ENCODE measurements around the gene POLR1F. TPM values are rescaled to one million over a fixed set of nuclear protein-coding genes. Genes with fewer than 3 reads are reported as not detected.

The POLR1F gene
- total RNA-seq, 1 donor from 2014 or later, result 8.8 TPM

- no peaks in the 10 kb centered on the region for H3K36me3 ChIP-seq
- H3K27ac ChIP-seq, result no peak overlapping the region
- H3K27me3 ChIP-seq, result no peaks in the 10 kb centered on the region
- no peak for TF ChIP-seq CTCF (IDR thresholded peaks at IDR 0.05)
- intact Hi-C loops (cut with DNase I), result no loop called here
- H3K4me1 ChIP-seq, result no peaks in the 10 kb centered on the region
- DNase-seq (ENCODE audit: low spot score in 2 of 2), result no peak
- no peaks in the 10 kb centered on the region for H3K9me3 ChIP-seq
- no peak overlapping the region for H3K4me3 ChIP-seq
Observed at GRCh38 chr7:19675816-19676215, 33.0 kb downstream of the POLR1F start.

- no peak overlapping the region for H3K27ac ChIP-seq
- no peak overlapping the region for H3K4me3 ChIP-seq
- no peaks in the 10 kb centered on the region for H3K27me3 ChIP-seq
- intact Hi-C loops (cut with DNase I), result no loop called here
- no peaks in the 10 kb centered on the region for H3K9me3 ChIP-seq
- H3K36me3 ChIP-seq, result no peaks in the 10 kb centered on the region
- H3K4me1 ChIP-seq, result no peaks in the 10 kb centered on the region
- TF ChIP-seq CTCF (IDR thresholded peaks at IDR 0.05), result no peak
- no peak for DNase-seq (ENCODE audit: low spot score in 2 of 2)
Observed at GRCh38 chr7:19674266-19674960, 34.4 kb downstream of the POLR1F start.

- H3K27ac ChIP-seq, result no peak overlapping the region
- intact Hi-C loops (cut with DNase I), result no loop called here
- TF ChIP-seq CTCF (IDR thresholded peaks at IDR 0.05), result no peak
- DNase-seq (ENCODE audit: low spot score in 2 of 2), result no peak
- H3K27me3 ChIP-seq, result no peaks in the 10 kb centered on the region
- H3K9me3 ChIP-seq, result no peaks in the 10 kb centered on the region
- H3K4me1 ChIP-seq, result no peaks in the 10 kb centered on the region
- H3K4me3 ChIP-seq, result no peak overlapping the region
- no peaks in the 10 kb centered on the region for H3K36me3 ChIP-seq
Observed at GRCh38 chr7:19670806-19671205, 38.0 kb downstream of the POLR1F start.

- Histone ChIP-seq H3K27ac (no peak overlapping the region), H3K4me3 (no peak overlapping the region), H3K9me3 (no peaks in the 10 kb centered on the region), H3K4me1 (no peaks in the 10 kb centered on the region), H3K36me3 (no peaks in the 10 kb centered on the region), H3K27me3 (no peaks in the 10 kb centered on the region)
- TF ChIP-seq CTCF (IDR thresholded peaks at IDR 0.05), result peak in 2 of 3 experiments; percentile 50 to 54
- no peak for DNase-seq (ENCODE audit: low spot score in 2 of 2)
- intact Hi-C loops (cut with DNase I), result loop anchor here (10.0 kb wide), 2 partner anchors 1071 to 1311 kb away; no protein-coding TSS in a partner anchor
Observed at GRCh38 chr7:19665399-19666008, 43.3 kb downstream of the POLR1F start.

GRCh38 chr7:19663816-19664462, 44.9 kb downstream of the POLR1F start:
- H3K27me3 ChIP-seq, result no peaks in the 10 kb centered on the region

More at GRCh38 chr7:19663816-19664462, 44.9 kb downstream of the POLR1F start:
- no peak for DNase-seq (ENCODE audit: low spot score in 2 of 2)
- Histone ChIP-seq H3K4me3 (no peak overlapping the region), H3K36me3 (no peaks in the 10 kb centered on the region), H3K4me1 (no peaks in the 10 kb centered on the region), H3K27ac (no peak overlapping the region), H3K9me3 (no peaks in the 10 kb centered on the region)
- TF ChIP-seq CTCF (IDR thresholded peaks at IDR 0.05), result no peak
- intact Hi-C loops (cut with DNase I), result loop anchor here (5.0 to 10.0 kb wide), 3 partner anchors 542 to 1309 kb away; no protein-coding TSS in a partner anchor

All from ascending aorta (tissue), 2 donors.